Activated CD4-positive, alpha-beta T cell treated with anti-CD3 and anti-CD28 coated beads, Interleukin-2, amount 10 ng/mL, durations not matched to agents 24 days and 14 days (primary cell): Measurements from ENCODE around the gene USP12. TPM values are rescaled to one million over a fixed set of nuclear protein-coding genes. Genes with fewer than 3 reads are reported as not detected.
A peak's percentile ranks its signal among the peaks of the same experiment; 100 is the strongest.

ENCODE experiments used
- DNase-seq: peaks from one replicate; pipeline ENCODE4 v3.0.0; 2022
- H3K27ac Mint-ChIP-seq: one replicate; pipeline ENCODE4 v1.8.0; 2022; ENCODE audit warnings: mild to moderate bottlenecking, mixed read lengths
- H3K27me3 Mint-ChIP-seq: one replicate; pipeline ENCODE4 v1.8.0; 2022; ENCODE audit warnings: mixed read lengths
- H3K36me3 Mint-ChIP-seq: one replicate; pipeline ENCODE4 v1.8.0; 2022; ENCODE audit warnings: low read depth, mild to moderate bottlenecking, mixed read lengths
- H3K4me1 Mint-ChIP-seq: one replicate; pipeline ENCODE4 v1.8.0; 2021; ENCODE audit warnings: mixed read lengths
- H3K4me3 Mint-ChIP-seq: one replicate; pipeline ENCODE4 v1.8.0; 2022; ENCODE audit warnings: mild to moderate bottlenecking, moderate library complexity, mixed read lengths
- H3K9me3 Mint-ChIP-seq: one replicate; pipeline ENCODE4 v1.8.0; 2021; ENCODE audit warnings: mixed read lengths
- intact Hi-C: fragments of 100-400 bp; cut with micrococcal nuclease; formaldehyde crosslinking; loops from one replicate; pipeline ENCODE4 v1.15.1; 2023
- total RNA-seq: library from RNA; stranded (reverse); gene quantifications from 2 replicates; pipeline ENCODE4 v1.2.3, GENCODE V29; 2022

The USP12 gene
- total RNA-seq, 1 donor from 2014 or later = 47.0 TPM

- H3K9me3 Mint-ChIP-seq = no peaks in the 10 kb centered on the region
- DNase-seq = no peak
- H3K4me1 Mint-ChIP-seq = peaks cover 25% of the 10 kb centered on the region
- no peak overlapping the region for H3K4me3 Mint-ChIP-seq
- intact Hi-C loops = no loop called here
- H3K27ac Mint-ChIP-seq = no peak overlapping the region
- no peaks in the 10 kb centered on the region for H3K36me3 Mint-ChIP-seq
- H3K27me3 Mint-ChIP-seq = no peaks in the 10 kb centered on the region
These were observed 118.3 kb downstream of the USP12 start for GRCh38 chr13:27053210-27053884.

DNA sequence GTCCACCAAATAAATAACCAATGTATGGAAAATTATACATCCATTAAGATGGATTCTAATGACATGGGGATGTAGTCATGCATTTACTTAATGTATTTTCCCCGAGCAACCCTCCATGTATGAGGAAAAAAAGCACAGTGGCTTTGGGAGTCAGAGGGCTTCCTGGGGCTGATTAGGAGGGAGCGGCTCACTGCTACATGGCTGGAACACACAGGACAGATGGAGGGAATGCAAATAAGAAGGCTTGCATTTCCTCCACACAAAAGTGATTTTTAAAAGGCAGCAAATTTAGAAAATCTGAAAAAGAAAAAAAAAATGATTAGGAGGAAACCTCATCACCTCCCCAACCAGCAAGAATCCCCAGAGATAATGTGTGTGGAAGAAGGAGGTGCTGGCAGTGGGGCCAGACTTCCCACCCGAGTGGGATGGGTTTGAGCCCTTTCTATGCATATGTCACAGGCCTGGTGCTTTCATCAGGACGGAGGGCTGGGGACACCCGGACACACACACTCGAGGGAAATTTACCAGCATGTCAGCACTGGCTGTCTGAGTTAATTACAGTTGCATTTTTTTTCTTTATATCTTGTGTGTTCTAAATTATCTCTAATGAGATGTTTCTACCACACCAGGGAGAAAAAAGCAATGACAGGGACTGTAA is 118.9 kb downstream of the USP12 start:
- no peak overlapping the region for H3K4me3 Mint-ChIP-seq
- H3K4me1 Mint-ChIP-seq = peaks cover 25% of the 10 kb centered on the region
- H3K36me3 Mint-ChIP-seq = no peaks in the 10 kb centered on the region
- H3K27ac Mint-ChIP-seq = no peak overlapping the region
- H3K9me3 Mint-ChIP-seq = no peaks in the 10 kb centered on the region
- H3K27me3 Mint-ChIP-seq = no peaks in the 10 kb centered on the region
- intact Hi-C loops = no loop called here
- DNase-seq = no peak

DNA sequence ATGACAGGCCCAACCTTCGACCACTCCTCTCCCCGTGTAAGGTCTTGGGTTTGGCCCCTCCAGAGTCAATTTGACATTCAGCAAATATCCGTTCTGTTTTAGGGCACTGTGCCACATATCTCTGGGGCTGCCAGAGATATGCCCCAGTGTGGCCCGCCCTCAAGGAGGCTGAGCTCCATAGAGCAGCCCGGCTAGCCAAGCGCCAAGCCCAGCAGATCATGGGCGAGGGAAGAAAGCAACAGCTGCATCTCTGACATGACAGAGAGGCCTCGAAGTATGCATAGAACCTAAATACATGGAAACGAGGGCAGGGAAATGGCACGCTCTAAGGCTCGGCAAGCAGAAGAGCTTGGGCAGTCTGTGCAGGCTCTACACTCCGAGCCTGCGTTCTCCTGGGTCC is 124.5 kb downstream of the USP12 start:
- Mint-ChIP-seq H3K9me3 (no peaks in the 10 kb centered on the region), H3K4me1 (peaks cover 20% of the 10 kb centered on the region), H3K4me3 (no peak overlapping the region), H3K36me3 (no peaks in the 10 kb centered on the region), H3K27me3 (no peaks in the 10 kb centered on the region), H3K27ac (no peak overlapping the region)
- intact Hi-C loops = no loop called here
- DNase-seq = no peak

DNA sequence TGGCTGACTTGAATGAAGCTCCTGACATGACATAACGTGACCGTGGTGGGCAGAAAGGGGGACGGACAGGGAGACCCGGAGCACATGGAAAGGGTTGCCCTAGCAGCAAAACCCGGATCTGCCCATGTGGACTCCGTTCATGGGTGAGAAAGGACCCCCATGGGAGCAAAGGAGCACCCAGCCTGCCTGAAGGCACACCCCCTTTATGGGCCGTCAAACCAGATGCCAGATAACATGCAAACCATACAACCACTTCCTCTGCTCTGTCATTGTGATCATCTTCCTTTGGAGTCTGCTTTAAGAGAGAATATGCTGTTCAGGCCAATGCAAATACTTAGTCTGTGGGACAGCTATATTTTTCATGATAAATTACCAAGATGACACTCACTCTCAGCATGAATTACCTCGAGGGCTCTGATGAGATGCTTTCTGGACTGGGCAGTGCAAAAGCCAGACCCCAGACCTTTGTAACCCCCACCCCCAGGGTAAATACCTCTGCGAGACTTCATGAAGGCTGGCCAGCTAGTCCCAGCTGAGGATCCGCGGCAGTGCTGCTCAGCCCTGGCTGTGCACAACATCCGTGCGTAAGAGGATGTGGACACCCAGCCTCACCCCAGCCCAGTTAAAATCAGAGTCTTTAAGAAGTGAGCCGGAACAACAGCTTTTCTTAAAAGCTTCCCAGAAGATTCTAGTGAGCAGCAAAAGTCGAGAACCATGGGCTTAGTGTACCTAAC is 126.6 kb downstream of the USP12 start:
- Mint-ChIP-seq H3K27me3 (no peaks in the 10 kb centered on the region), H3K36me3 (no peaks in the 10 kb centered on the region), H3K4me1 (peaks cover 20% of the 10 kb centered on the region), H3K4me3 (no peak overlapping the region), H3K9me3 (no peaks in the 10 kb centered on the region), H3K27ac (peak overlapping the region; percentile 41)
- intact Hi-C loops = no loop called here
- DNase-seq = peak; percentile 77

GRCh38 chr13:27043013-27043412 is 128.6 kb downstream of the USP12 start:
- H3K4me3 Mint-ChIP-seq = no peak overlapping the region
- H3K9me3 Mint-ChIP-seq = no peaks in the 10 kb centered on the region
- no peak overlapping the region for H3K27ac Mint-ChIP-seq
- peaks cover 2% of the 10 kb centered on the region for H3K27me3 Mint-ChIP-seq
- H3K4me1 Mint-ChIP-seq = peaks cover 20% of the 10 kb centered on the region
- H3K36me3 Mint-ChIP-seq = no peaks in the 10 kb centered on the region
- intact Hi-C loops = no loop called here
- DNase-seq = no peak

- H3K27ac Mint-ChIP-seq = no peak overlapping the region
- intact Hi-C loops = no loop called here
- no peaks in the 10 kb centered on the region for H3K9me3 Mint-ChIP-seq
These were observed 130.3 kb downstream of the USP12 start for GRCh38 chr13:27041341-27041740.

DNA sequence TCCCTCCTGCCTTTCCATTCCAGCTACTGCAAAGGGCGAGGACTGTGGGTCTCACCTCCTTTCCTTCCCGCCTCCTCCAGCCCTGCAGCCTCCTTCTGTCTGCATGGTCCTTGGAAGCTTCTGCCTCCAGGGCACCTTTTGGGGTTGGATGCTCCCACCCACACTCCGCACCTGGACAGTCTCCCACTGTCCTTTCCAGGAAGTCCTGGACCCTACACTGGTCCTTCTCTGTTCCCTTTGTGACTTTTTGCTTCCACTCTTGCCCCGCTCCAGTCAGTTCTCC is 130.8 kb downstream of the USP12 start:
- no peak overlapping the region for H3K4me3 Mint-ChIP-seq
- no peak overlapping the region for H3K27ac Mint-ChIP-seq
- H3K9me3 Mint-ChIP-seq = no peaks in the 10 kb centered on the region
- peaks cover 8% of the 10 kb centered on the region for H3K27me3 Mint-ChIP-seq
- peaks cover 14% of the 10 kb centered on the region for H3K4me1 Mint-ChIP-seq
- no peak for DNase-seq
- intact Hi-C loops = no loop called here
- H3K36me3 Mint-ChIP-seq = no peaks in the 10 kb centered on the region

More at GRCh38 chr13:27041341-27041740, 130.3 kb downstream of the USP12 start:
- Mint-ChIP-seq H3K4me1 (peaks cover 17% of the 10 kb centered on the region), H3K4me3 (no peak overlapping the region), H3K36me3 (no peaks in the 10 kb centered on the region), H3K27me3 (peaks cover 6% of the 10 kb centered on the region)
- no peak for DNase-seq

GRCh38 chr13:27039171-27039701 is 132.4 kb downstream of the USP12 start:
- intact Hi-C loops = no loop called here
- H3K4me3 Mint-ChIP-seq = no peak overlapping the region
- H3K27me3 Mint-ChIP-seq = peaks cover 16% of the 10 kb centered on the region
- no peaks in the 10 kb centered on the region for H3K36me3 Mint-ChIP-seq
- H3K4me1 Mint-ChIP-seq = peaks cover 5% of the 10 kb centered on the region
- DNase-seq = no peak
- no peaks in the 10 kb centered on the region for H3K9me3 Mint-ChIP-seq
- no peak overlapping the region for H3K27ac Mint-ChIP-seq

DNA sequence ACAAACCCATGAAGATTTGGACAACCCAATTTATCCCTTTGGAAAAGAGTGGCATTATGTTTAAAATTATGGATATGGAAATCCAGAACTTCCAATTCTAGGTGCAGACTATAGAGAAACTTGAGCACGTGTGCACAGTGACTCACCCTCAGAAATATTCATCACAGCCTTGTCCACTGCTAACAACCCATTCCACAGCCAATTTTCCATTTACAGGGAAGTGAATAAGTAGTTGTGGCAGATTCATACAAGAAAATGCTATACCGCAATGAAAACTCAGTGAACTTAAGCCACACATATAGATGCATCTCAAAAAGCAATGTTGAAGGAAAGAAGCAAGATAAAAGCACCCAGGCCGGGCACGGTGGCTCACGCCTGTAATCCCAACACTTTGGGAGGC is 133.3 kb downstream of the USP12 start:
- peaks cover 17% of the 10 kb centered on the region for H3K27me3 Mint-ChIP-seq
- H3K9me3 Mint-ChIP-seq = no peaks in the 10 kb centered on the region

DNA sequence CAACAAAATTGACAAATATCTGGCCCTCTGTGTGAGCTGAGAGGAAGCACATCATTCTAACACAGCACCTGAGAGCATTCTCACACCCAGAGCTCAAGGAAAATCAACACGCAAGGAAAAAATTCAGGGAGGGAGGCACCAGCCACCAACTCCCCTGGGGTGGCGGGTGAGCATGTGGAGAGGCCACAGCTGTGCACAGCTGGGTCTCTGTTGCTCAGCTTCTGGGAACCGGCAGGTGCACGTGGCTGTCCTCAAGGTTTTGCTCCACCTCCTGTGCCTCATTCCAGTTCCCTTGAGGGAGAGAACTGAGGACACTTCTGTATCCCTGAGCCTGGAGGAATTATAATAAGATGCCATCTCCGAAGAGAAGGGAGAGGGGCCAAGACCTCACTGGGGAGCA is 134.0 kb downstream of the USP12 start:
- intact Hi-C loops = no loop called here
- H3K9me3 Mint-ChIP-seq = no peaks in the 10 kb centered on the region
- H3K36me3 Mint-ChIP-seq = no peaks in the 10 kb centered on the region
- H3K4me3 Mint-ChIP-seq = no peak overlapping the region
- H3K27me3 Mint-ChIP-seq = peaks cover 21% of the 10 kb centered on the region
- H3K27ac Mint-ChIP-seq = no peak overlapping the region
- no peak for DNase-seq
- no peaks in the 10 kb centered on the region for H3K4me1 Mint-ChIP-seq

More for the DNA sequence above, 133.3 kb downstream of the USP12 start:
- Mint-ChIP-seq H3K27ac (no peak overlapping the region), H3K4me1 (peaks cover 3% of the 10 kb centered on the region), H3K36me3 (no peaks in the 10 kb centered on the region), H3K4me3 (no peak overlapping the region)
- intact Hi-C loops = no loop called here
- no peak for DNase-seq

GRCh38 chr13:27037171-27037570 is 134.4 kb downstream of the USP12 start:
- no peaks in the 10 kb centered on the region for H3K9me3 Mint-ChIP-seq
- intact Hi-C loops = no loop called here
- H3K36me3 Mint-ChIP-seq = no peaks in the 10 kb centered on the region
- peaks cover 22% of the 10 kb centered on the region for H3K27me3 Mint-ChIP-seq
- no peak overlapping the region for H3K27ac Mint-ChIP-seq
- H3K4me3 Mint-ChIP-seq = no peak overlapping the region
- no peaks in the 10 kb centered on the region for H3K4me1 Mint-ChIP-seq
- no peak for DNase-seq

GRCh38 chr13:27036236-27036981 is 135.2 kb downstream of the USP12 start:
- H3K27me3 Mint-ChIP-seq = peaks cover 25% of the 10 kb centered on the region
- no peaks in the 10 kb centered on the region for H3K9me3 Mint-ChIP-seq
- no peaks in the 10 kb centered on the region for H3K4me1 Mint-ChIP-seq
- DNase-seq = no peak
- H3K4me3 Mint-ChIP-seq = no peak overlapping the region
- H3K36me3 Mint-ChIP-seq = no peaks in the 10 kb centered on the region
- intact Hi-C loops = no loop called here
- H3K27ac Mint-ChIP-seq = no peak overlapping the region

- H3K27me3 Mint-ChIP-seq = peaks cover 29% of the 10 kb centered on the region
- no peak for DNase-seq
- intact Hi-C loops = no loop called here
- H3K27ac Mint-ChIP-seq = no peak overlapping the region
- H3K4me3 Mint-ChIP-seq = no peak overlapping the region
- H3K4me1 Mint-ChIP-seq = no peaks in the 10 kb centered on the region
- H3K9me3 Mint-ChIP-seq = no peaks in the 10 kb centered on the region
- no peaks in the 10 kb centered on the region for H3K36me3 Mint-ChIP-seq
These were observed 135.7 kb downstream of the USP12 start for GRCh38 chr13:27035892-27036235.

DNA sequence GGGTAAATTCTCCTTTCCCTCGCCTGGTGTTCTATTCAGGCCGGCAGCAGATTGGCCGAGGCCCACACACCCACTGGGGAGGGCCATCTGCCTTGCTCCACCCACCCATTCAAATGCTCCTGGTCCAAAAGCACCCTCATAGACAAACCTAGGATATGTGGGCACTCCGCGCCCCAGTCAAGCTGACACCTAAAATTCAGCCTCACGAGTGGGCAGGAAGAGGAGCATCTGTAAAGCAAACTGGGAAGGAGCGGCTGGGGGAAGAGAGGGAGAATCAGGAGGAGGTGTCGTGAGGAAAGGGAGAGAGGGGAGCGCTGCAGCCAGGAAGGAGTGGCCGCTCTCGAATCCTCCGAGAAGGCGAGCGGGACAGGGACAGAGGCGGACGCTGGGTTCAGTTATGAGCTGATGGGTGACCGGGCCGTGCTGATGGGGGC is 136.9 kb downstream of the USP12 start:
- H3K4me1 Mint-ChIP-seq = no peaks in the 10 kb centered on the region
- H3K27ac Mint-ChIP-seq = no peak overlapping the region
- no peak overlapping the region for H3K4me3 Mint-ChIP-seq
- no peaks in the 10 kb centered on the region for H3K9me3 Mint-ChIP-seq
- H3K27me3 Mint-ChIP-seq = peaks cover 29% of the 10 kb centered on the region
- DNase-seq = no peak
- H3K36me3 Mint-ChIP-seq = no peaks in the 10 kb centered on the region
- intact Hi-C loops = no loop called here
